ENCODE results near the gene FLNC. TPM values are rescaled to one million over a fixed set of nuclear protein-coding genes. Genes with fewer than 3 reads are reported as not detected.

Gene FLNC
- total and polyA plus RNA-seq, 9 of the 15 experiments (the other 6 are each of a cell fraction or from before 2014, with no cell fraction given) = 0.90 to 155 (median 28.8) TPM

GRCh38 chr7:128831178-128831993 lies 1.2 kb downstream of the FLNC start (continued):
- TF ChIP-seq TFAP4 (CRISPR knock-in tag; IDR thresholded peaks at IDR 0.05; ENCODE audit: borderline replicate concordance) (peak; percentile 91), ESRRA (IDR thresholded peaks at IDR 0.05; ENCODE audit: borderline replicate concordance, low read depth) (peak; percentile 39; the same call in 1 of the 2 replicates), NFIX (CRISPR knock-in tag; IDR thresholded peaks at IDR 0.05; ENCODE audit: low read depth) (no peak), TAF1 (IDR thresholded peaks at IDR 0.05; ENCODE audit: control insufficient read depth, extremely low read depth, insufficient read depth, low read length, severe bottlenecking) (peak; percentile 88), RAD21 (CRISPR knock-in tag; conservative IDR thresholded peaks at IDR 0.05 in 1 of 2, IDR thresholded peaks at IDR 0.05 in 1 of 2) (0 out of 4 replicates have a peak, but pooled peaks of 1 of the 2 experiments have one; percentile 7), ZC3H4 (CRISPR knock-in tag; IDR thresholded peaks at IDR 0.05; ENCODE audit: borderline replicate concordance) (0 out of 2 replicates have a peak, but pooled peaks have one; percentile 21), TAF7 (tag; IDR thresholded peaks at IDR 0.05) (0 out of 2 replicates have a peak, but pooled peaks have one; percentile 5), ZFPM2 (CRISPR knock-in tag; IDR thresholded peaks at IDR 0.05) (0 out of 2 replicates have a peak, but pooled peaks have one; percentile 23), HDAC2 (IDR thresholded peaks at IDR 0.05) (peak; percentile 69), PRDM10 (IDR thresholded peaks at IDR 0.05; ENCODE audit: partially characterized antibody) (peak; percentile 35), EP400 (IDR thresholded peaks at IDR 0.05) (peak; percentile 84), MAZ (CRISPR knock-in tag; conservative IDR thresholded peaks at IDR 0.05 in 1 of 2, IDR thresholded peaks at IDR 0.05 in 1 of 2) (peak; percentile 73 to 93), LEF1 (IDR thresholded peaks at IDR 0.05) (peak; percentile 44; the same call in 1 of the 2 replicates), NCOA1 (IDR thresholded peaks at IDR 0.05; ENCODE audit: low read depth) (no peak), ZNF12 (CRISPR knock-in tag; IDR thresholded peaks at IDR 0.05) (peak; percentile 22; the same call in 1 of the 2 replicates), POLR2A (conservative IDR thresholded peaks at IDR 0.05) (peak; percentile 93), TGIF2 (CRISPR knock-in tag; IDR thresholded peaks at IDR 0.05) (peak; percentile 45; the same call in 1 of the 2 replicates), ZNF140 (CRISPR knock-in tag; IDR thresholded peaks at IDR 0.05) (0 out of 2 replicates have a peak, but pooled peaks have one; percentile 34), ZBTB7A (IDR thresholded peaks at IDR 0.05; ENCODE audit: borderline replicate concordance, control insufficient read depth, low read depth, low read length) (peak; percentile 98), ZNF511 (CRISPR knock-in tag; IDR thresholded peaks at IDR 0.05) (peak; percentile 58; the same call in 1 of the 2 replicates), NR2F6 (CRISPR knock-in tag; IDR thresholded peaks at IDR 0.05) (0 out of 2 replicates have a peak, but pooled peaks have one; percentile 37), BCOR (IDR thresholded peaks at IDR 0.05) (peak; percentile 27; the same call in 1 of the 2 replicates), ZNF324 (CRISPR knock-in tag; IDR thresholded peaks at IDR 0.05) (no peak)
